ENCODE data around the gene KIN.

DNA sequence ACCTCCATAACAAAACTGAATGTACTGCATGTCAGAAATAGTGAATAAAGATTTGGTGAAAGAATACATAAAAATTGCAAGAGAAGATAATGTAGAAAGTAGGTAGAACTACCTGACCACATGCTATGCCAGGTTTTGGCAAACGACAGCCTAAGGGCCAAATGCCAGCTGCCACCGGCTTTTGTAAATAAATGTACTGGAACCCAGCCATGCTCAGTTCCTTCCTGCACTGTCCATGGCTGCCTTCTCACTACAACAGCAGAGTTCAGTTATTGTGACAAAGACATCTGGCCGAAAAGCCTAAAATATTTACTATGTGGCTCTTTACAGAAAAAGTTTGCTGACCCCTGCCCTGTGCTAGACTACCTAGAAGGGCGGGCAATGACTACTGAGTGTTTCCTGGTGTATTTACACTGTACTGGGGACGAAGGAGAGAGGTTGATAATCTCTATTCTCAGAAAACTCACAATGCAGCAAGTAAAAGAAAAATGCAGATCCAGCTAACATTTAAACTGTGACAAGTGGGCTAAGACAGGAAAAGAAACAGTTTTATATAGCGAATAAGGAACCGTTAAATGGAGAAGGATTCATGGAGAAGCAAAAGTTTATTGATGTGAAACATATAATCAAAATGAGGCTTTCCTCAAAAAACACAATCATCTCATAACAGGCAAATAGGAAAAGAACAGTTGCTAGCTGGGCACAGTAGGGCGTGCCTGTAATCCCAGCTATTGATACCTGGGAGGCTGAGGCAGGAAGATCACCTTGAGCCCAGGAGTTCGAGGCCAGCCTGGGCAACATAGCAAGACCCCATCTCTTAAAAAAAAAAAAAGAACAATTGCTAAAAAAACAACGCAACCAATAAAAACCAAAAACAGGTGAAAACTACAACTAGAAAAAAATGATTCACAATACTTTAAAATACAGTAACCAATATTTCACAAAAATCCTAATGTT lies 13.7 kb downstream of the KIN start:
- TF ChIP-seq GABPA (IDR thresholded peaks at IDR 0.05; ENCODE audit: low read depth) (no peak), POLR2AphosphoS5 (IDR thresholded peaks at IDR 0.05; ENCODE audit: low read depth, low read length) (no peak), TAF1 (IDR thresholded peaks at IDR 0.05; ENCODE audit: borderline replicate concordance, low read depth, low read length) (no peak)
- TF ChIP-seq, protein P1, sequence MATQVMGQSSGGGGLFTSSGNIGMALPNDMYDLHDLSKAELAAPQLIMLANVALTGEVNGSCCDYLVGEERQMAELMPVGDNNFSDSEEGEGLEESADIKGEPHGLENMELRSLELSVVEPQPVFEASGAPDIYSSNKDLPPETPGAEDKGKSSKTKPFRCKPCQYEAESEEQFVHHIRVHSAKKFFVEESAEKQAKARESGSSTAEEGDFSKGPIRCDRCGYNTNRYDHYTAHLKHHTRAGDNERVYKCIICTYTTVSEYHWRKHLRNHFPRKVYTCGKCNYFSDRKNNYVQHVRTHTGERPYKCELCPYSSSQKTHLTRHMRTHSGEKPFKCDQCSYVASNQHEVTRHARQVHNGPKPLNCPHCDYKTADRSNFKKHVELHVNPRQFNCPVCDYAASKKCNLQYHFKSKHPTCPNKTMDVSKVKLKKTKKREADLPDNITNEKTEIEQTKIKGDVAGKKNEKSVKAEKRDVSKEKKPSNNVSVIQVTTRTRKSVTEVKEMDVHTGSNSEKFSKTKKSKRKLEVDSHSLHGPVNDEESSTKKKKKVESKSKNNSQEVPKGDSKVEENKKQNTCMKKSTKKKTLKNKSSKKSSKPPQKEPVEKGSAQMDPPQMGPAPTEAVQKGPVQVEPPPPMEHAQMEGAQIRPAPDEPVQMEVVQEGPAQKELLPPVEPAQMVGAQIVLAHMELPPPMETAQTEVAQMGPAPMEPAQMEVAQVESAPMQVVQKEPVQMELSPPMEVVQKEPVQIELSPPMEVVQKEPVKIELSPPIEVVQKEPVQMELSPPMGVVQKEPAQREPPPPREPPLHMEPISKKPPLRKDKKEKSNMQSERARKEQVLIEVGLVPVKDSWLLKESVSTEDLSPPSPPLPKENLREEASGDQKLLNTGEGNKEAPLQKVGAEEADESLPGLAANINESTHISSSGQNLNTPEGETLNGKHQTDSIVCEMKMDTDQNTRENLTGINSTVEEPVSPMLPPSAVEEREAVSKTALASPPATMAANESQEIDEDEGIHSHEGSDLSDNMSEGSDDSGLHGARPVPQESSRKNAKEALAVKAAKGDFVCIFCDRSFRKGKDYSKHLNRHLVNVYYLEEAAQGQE (IDR thresholded peaks at IDR 0.05; ENCODE audit: low read depth, low read length): no peak

Measured in SK-N-SH (cell line).